DND-41 (cell line): ENCODE data around the gene PPARGC1A.

Experiments used
- ATAC-seq: fragments of 200-7000 bp; cut with Tn5 transposase; 3 replicates; pipeline ENCODE4 v1.9.1; 2021; ENCODE audit warnings: low read depth; ENCODE audit not compliant: insufficient read depth
- DNase-seq: peaks from one replicate; pipeline ENCODE4 v3.0.0-alpha.2; 2020
- H2AFZ ChIP-seq: 2 replicates; pipeline ENCODE4 v1.6.0; 2012; ENCODE audit warnings: low read depth, low read length
- H3K27ac ChIP-seq: 2 replicates; pipeline ENCODE4 v1.5.1; 2012; ENCODE audit warnings: low read length, inconsistent platforms
- H3K27me3 ChIP-seq: fragments of 200-600 bp; sonication (generic); 2 replicates; pipeline ENCODE4 v1.6.0; 2012; ENCODE audit warnings: low read length, mild to moderate bottlenecking, inconsistent platforms; ENCODE audit not compliant: insufficient read depth, poor library complexity
- H3K36me3 ChIP-seq: 2 replicates; pipeline ENCODE4 v1.5.1; 2012; ENCODE audit warnings: low read length, inconsistent platforms; ENCODE audit not compliant: insufficient read depth
- H3K4me1 ChIP-seq: 2 replicates; pipeline ENCODE4 v1.5.1; 2012; ENCODE audit warnings: mild to moderate bottlenecking, low read length; ENCODE audit not compliant: insufficient read depth
- H3K4me2 ChIP-seq: 2 replicates; pipeline ENCODE4 v1.6.0; 2012; ENCODE audit warnings: mild to moderate bottlenecking, moderate library complexity, low read length, inconsistent platforms; ENCODE audit not compliant: insufficient read depth
- H3K4me3 ChIP-seq, 2 experiments: fragments of 200-600 bp in 1 of 2; shearing (Covaris generic) in 1 of 2; 2 replicates each; pipeline ENCODE4 v1.5.1; 2012 to 2016; ENCODE audit warnings: inconsistent platforms in 2 of 2, low read length in 2 of 2, mild to moderate bottlenecking in 2 of 2, low read depth in 1 of 2, moderate library complexity in 1 of 2
- H3K79me2 ChIP-seq: 2 replicates; pipeline ENCODE4 v1.6.0; 2012; ENCODE audit warnings: low read length, inconsistent platforms; ENCODE audit not compliant: insufficient read depth
- H3K9ac ChIP-seq: 2 replicates; pipeline ENCODE4 v1.6.0; 2012; ENCODE audit warnings: low read depth, mild to moderate bottlenecking, inconsistent platforms, low read length, moderate library complexity
- H3K9me3 ChIP-seq: 2 replicates; pipeline ENCODE4 v1.5.1; 2012; ENCODE audit warnings: low read length, moderate library complexity, mild to moderate bottlenecking, inconsistent platforms; ENCODE audit not compliant: insufficient read depth, severe bottlenecking
- H4K20me1 ChIP-seq: 2 replicates; pipeline ENCODE4 v1.6.0; 2012; ENCODE audit warnings: low read length; ENCODE audit not compliant: insufficient read depth
- EZH2 ChIP-seq: IDR thresholded peaks from 3 replicates; pipeline ENCODE4 v1.6.1; 2012; ENCODE audit warnings: borderline replicate concordance, low read depth, mild to moderate bottlenecking, moderate library complexity, low read length, inconsistent platforms; ENCODE audit not compliant: severe bottlenecking
- TF ChIP-seq, protein P1 (sequence below): IDR thresholded peaks from 2 replicates; pipeline ENCODE4 v1.5.1; 2012; ENCODE audit warnings: borderline replicate concordance, low read length, moderate library complexity, mild to moderate bottlenecking; ENCODE audit not compliant: poor library complexity, severe bottlenecking; ENCODE audit errors: extremely low read depth

The PPARGC1A gene

DNA sequence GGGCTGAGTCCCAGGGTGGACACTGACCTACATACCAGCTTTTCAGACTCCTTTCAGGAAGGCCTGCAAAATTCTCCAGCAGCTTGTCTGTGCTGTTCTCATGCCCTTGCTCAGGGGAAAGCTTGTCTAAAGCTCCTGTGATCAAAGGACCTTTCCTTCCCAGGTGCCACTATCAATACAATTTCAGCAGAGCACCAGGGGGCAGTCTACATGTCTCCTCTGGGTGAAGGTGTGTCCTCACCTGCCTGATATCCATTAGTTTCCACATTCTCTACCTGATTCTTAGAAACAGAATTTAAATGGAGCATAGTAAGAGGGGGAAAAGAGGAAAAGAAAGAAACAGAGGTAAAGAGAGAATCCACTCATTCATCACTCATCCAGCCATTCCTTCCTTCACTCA, 114.2 kb downstream of the PPARGC1A start:
- Histone ChIP-seq H3K4me3 (no peak overlapping the region), H3K36me3 (no peaks in the 10 kb centered on the region), H3K9ac (no peak overlapping the region), H4K20me1 (no peaks in the 10 kb centered on the region), H3K27me3 (no peaks in the 10 kb centered on the region), H3K27ac (no peak overlapping the region), H3K9me3 (no peaks in the 10 kb centered on the region), H3K79me2 (no peaks in the 10 kb centered on the region), H2AFZ (no peak overlapping the region), H3K4me1 (no peaks in the 10 kb centered on the region), H3K4me2 (no peak overlapping the region)
- TF ChIP-seq EZH2, result no peak
- TF ChIP-seq, protein P1, sequence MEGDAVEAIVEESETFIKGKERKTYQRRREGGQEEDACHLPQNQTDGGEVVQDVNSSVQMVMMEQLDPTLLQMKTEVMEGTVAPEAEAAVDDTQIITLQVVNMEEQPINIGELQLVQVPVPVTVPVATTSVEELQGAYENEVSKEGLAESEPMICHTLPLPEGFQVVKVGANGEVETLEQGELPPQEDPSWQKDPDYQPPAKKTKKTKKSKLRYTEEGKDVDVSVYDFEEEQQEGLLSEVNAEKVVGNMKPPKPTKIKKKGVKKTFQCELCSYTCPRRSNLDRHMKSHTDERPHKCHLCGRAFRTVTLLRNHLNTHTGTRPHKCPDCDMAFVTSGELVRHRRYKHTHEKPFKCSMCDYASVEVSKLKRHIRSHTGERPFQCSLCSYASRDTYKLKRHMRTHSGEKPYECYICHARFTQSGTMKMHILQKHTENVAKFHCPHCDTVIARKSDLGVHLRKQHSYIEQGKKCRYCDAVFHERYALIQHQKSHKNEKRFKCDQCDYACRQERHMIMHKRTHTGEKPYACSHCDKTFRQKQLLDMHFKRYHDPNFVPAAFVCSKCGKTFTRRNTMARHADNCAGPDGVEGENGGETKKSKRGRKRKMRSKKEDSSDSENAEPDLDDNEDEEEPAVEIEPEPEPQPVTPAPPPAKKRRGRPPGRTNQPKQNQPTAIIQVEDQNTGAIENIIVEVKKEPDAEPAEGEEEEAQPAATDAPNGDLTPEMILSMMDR, result no peak
- DNase-seq (no peak), ATAC-seq (no peak)

DNA sequence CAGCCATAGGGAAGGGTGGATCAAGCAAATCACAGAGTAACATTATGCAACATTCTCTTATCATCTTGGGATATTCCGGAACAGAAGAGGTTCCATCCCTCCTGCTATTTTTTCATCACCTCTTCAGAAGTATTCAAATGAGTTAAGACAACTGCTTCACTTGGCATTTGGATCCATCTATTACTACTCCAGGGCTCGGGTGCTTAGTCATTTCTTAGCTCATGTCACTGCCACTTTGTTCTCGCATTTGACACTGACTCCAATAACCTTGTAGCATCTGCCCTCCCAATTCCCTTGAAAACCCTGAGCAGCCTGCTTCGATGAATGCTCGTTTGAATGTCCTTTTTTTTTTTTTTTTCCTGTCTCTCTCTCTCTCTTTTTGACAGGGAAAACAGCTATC, 114.9 kb downstream of the PPARGC1A start:
- TF ChIP-seq, protein P1, result no peak
- no peak for TF ChIP-seq EZH2
- Histone ChIP-seq H3K9me3 (no peaks in the 10 kb centered on the region), H4K20me1 (no peaks in the 10 kb centered on the region), H3K4me1 (no peaks in the 10 kb centered on the region), H3K36me3 (no peaks in the 10 kb centered on the region), H2AFZ (no peak overlapping the region), H3K27ac (no peak overlapping the region), H3K4me2 (no peak overlapping the region), H3K79me2 (no peaks in the 10 kb centered on the region), H3K4me3 (no peak overlapping the region), H3K27me3 (no peaks in the 10 kb centered on the region), H3K9ac (no peak overlapping the region)
- ATAC-seq (no peak), DNase-seq (no peak)

GRCh38 chr4:23773884-23774636, 115.8 kb downstream of the PPARGC1A start:
- Histone ChIP-seq H3K36me3 (no peaks in the 10 kb centered on the region), H3K9ac (no peak overlapping the region), H3K9me3 (no peaks in the 10 kb centered on the region), H3K27ac (no peak overlapping the region), H3K4me1 (no peaks in the 10 kb centered on the region), H3K4me2 (no peak overlapping the region), H2AFZ (no peak overlapping the region), H3K27me3 (no peaks in the 10 kb centered on the region), H3K4me3 (no peak overlapping the region), H4K20me1 (no peaks in the 10 kb centered on the region), H3K79me2 (no peaks in the 10 kb centered on the region)
- no peak for TF ChIP-seq EZH2
- TF ChIP-seq, protein P1, result no peak
- ATAC-seq, result no peak
- no peak for DNase-seq

- Histone ChIP-seq H3K4me1 (no peaks in the 10 kb centered on the region), H3K9ac (no peak overlapping the region), H3K4me3 (no peak overlapping the region), H3K4me2 (no peak overlapping the region), H3K27me3 (no peaks in the 10 kb centered on the region), H3K9me3 (no peaks in the 10 kb centered on the region), H3K79me2 (no peaks in the 10 kb centered on the region), H3K36me3 (no peaks in the 10 kb centered on the region), H3K27ac (no peak overlapping the region), H2AFZ (no peak overlapping the region), H4K20me1 (no peaks in the 10 kb centered on the region)
- ATAC-seq (no peak), DNase-seq (no peak)
- no peak for TF ChIP-seq EZH2
- TF ChIP-seq, protein P1, result no peak
Measured at GRCh38 chr4:23770011-23770410, 119.8 kb downstream of the PPARGC1A start.
